HG03066 (cell line): Measurements from ENCODE around the gene CEACAM16.

ENCODE experiments used
- ATAC-seq: cut with Tn5 transposase; IDR thresholded peaks from one replicate; pipeline ENCODE4 v1.9.1; 2021; ENCODE audit warnings: low read depth; ENCODE audit not compliant: unreplicated experiment

The CEACAM16 gene

DNA sequence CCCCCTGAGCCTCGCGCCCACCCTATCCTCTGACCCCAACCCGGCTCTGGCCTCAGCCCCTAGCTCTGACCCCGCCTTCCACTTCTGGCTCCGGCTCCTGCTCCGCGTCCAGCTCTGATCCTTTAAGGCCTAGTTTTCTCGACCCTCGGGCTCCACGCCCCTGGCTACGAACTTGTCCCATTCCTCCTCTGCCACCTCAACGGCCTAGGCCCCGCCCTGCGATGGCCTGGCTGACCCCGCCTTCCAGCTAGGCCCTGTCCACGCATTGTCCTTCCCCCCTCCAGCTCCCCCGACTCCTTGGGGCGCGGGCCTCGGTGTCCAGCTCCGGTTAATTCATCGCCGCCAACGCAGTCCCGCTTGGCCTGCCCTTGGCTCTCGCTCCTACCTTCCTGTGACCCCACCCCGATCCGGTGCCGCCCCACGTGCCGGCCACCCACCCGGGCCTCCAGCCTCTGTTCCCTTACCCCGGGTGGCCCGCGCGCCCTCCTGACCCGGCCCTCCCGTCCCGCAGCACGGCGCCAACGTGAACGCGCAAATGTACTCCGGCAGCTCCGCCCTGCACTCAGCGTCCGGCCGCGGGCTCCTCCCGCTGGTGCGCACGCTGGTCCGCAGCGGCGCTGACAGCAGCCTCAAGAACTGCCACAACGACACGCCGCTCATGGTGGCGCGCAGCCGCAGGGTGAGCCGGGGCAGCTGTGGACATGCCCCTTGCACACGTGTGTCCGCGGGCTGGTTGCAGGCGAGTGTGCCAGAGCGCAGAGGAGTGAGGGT is 59.0 kb downstream of the CEACAM16 start:
- ATAC-seq = no peak

DNA sequence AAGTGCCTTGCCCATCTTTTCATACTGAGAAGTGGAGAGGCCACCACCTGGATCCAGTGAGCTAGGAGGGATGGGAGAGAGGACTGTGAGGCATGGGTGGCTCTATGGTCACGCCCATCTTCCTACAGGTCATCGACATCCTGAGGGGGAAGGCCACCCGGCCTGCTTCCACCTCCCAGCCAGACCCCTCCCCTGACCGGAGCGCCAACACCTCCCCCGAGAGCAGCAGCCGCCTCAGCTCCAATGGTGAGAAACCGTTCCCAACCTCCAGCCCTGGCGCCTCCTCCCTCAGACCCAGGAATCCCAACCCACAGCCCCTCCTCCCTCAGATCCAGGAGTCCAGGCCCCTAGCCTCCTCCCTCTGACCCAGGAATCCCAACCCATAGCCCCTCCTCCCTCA is 59.6 kb downstream of the CEACAM16 start:
- no peak for ATAC-seq

DNA sequence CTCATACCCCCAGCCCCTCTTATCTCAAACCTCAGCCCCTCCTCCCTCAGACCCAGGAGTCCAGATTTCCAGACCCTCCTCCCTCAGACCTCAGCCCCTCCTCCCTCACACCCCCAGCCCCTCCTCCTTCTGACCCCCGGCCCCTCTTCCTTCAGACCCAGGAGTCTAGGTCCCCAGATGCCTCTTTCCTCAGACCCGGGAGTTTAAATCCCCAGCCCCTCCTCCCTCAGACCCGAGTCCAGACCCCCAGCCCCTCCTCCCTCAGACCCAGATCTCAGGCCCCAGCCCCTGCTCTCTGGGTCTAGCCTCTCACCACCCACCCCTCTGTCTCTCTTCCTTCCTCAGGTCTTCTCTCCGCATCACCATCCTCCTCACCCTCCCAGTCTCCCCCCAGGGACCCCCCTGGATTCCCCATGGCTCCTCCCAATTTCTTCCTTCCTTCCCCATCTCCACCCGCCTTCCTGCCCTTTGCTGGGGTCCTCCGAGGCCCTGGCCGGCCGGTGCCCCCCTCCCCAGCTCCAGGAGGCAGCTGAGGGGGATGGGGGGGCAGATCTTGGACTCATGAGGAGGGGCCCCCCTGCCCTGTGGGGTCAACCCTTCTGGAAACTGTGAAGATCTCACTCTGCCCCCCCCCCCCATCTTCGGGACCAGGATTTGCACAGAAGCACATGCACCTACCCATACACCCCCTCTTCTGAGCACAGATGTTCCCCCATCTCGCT is 60.3 kb downstream of the CEACAM16 start:
- no peak for ATAC-seq
